Measurements from ENCODE around the gene BAHCC1.

- TF ChIP-seq POLR2A (IDR thresholded peaks at IDR 0.05; ENCODE audit: low read depth, low read length) (no peak), POLR2AphosphoS5 (IDR thresholded peaks at IDR 0.05; ENCODE audit: low read depth, low read length) (no peak), TAF1 (IDR thresholded peaks at IDR 0.05; ENCODE audit: borderline replicate concordance, low read depth, low read length) (no peak)
These were observed 92.4 kb downstream of the BAHCC1 start for GRCh38 chr17:81487487-81488275.

All from GM12892 (cell line).